Activated naive CD4-positive, alpha-beta T cell treated with anti-CD3 and anti-CD28 coated beads, Interleukin-2, amount 50 U/mL, for 16 hours (primary cell): Measurements from ENCODE around the gene NHERF2.

Source experiments
- DNase-seq: peaks from one replicate; pipeline ENCODE4 v3.0.0-alpha.2; 2020

Gene NHERF2

GRCh38 chr16:2084895-2085625, 58.4 kb downstream of the NHERF2 start:
- no peak for DNase-seq

DNA sequence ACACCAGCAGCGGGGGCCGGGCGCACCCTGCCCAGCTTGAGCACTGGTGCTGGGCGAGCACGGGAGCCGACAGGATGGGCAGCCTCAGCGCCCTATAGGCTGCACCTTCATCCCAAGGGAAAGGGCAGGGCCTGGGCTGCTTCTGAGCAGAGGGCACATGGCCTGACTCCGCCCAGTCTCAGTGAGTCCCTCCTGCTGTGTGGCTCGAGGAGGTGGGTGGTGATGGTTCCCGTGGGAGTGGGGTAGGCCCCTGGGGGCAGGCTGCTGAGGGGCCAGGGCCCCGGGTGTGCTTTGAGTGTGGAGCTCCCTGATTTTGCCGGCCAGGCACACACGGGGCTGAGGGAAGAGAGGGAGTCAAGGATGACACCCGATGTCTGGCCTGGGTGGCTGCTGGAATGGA, 59.0 kb downstream of the NHERF2 start:
- no peak for DNase-seq

GRCh38 chr16:2086106-2086742, 59.5 kb downstream of the NHERF2 start:
- no peak for DNase-seq

- DNase-seq, result no peak
Measured at GRCh38 chr16:2086812-2087747, 60.4 kb downstream of the NHERF2 start.

DNA sequence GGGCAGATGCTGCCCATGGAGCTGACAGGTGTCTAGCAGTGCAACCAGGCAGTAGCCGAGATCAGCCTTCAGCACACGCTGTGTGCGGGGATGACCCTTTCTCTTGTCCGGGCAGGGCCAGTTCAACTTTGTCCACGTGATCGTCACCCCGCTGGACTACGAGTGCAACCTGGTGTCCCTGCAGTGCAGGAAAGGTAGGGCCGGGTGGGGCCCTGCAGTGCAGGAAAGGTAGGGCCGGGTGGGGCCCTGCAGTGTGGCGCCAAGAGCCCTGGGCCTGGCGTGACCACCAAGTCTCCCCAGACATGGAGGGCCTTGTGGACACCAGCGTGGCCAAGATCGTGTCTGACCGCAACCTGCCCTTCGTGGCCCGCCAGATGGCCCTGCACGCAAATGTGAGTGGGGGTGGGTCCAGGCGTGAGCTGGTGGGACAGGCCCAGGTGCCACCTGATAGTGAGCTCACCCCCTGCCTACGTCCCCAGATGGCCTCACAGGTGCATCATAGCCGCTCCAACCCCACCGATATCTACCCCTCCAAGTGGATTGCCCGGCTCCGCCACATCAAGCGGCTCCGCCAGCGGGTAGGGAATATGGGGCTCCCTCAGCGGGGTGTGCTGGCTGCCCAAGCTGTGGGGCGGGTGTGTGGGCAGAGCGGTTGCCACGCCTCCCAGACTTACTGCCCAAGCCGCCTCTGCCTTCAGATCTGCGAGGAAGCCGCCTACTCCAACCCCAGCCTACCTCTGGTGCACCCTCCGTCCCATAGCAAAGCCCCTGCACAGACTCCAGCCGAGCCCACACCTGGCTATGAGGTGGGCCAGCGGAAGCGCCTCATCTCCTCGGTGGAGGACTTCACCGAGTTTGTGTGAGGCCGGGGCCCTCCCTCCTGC, 61.3 kb downstream of the NHERF2 start:
- no peak for DNase-seq
